Endodermal cell (in vitro differentiated cells): ENCODE results near the gene ZNF776. TPM values are rescaled to one million over a fixed set of nuclear protein-coding genes. Genes with fewer than 3 reads are reported as not detected.
"Not testable (repeated sequence)": the region's sequence is repeated elsewhere in the genome, so short reads cannot be mapped to it uniquely, and the experiment has no call there.

Experiments
- DNase-seq: peaks from one replicate; pipeline ENCODE4 v3.0.0-alpha.2; 2017
- H3K27ac ChIP-seq: 2 replicates; pipeline ENCODE4 v1.5.1; 2013; ENCODE audit warnings: mild to moderate bottlenecking, low read depth, low read length, moderate library complexity
- H3K27me3 ChIP-seq: 2 replicates; pipeline ENCODE4 v1.6.1; 2013; ENCODE audit warnings: mild to moderate bottlenecking, low read length, moderate library complexity; ENCODE audit not compliant: insufficient read depth, control insufficient read depth, poor library complexity, severe bottlenecking
- H3K36me3 ChIP-seq: 2 replicates; pipeline ENCODE4 v1.7.0; 2013; ENCODE audit warnings: mild to moderate bottlenecking, low read length, moderate library complexity; ENCODE audit not compliant: control insufficient read depth, insufficient read depth
- H3K4me1 ChIP-seq: one replicate; pipeline ENCODE4 v1.7.0; 2013; ENCODE audit warnings: low read length; ENCODE audit not compliant: control insufficient read depth, insufficient read depth
- H3K4me3 ChIP-seq: 2 replicates; pipeline ENCODE4 v1.5.1; 2013; ENCODE audit warnings: mild to moderate bottlenecking, low read length, moderate library complexity
- H3K9ac ChIP-seq: 2 replicates; pipeline ENCODE4 v1.6.1; 2013; ENCODE audit warnings: mild to moderate bottlenecking, low read length, moderate library complexity; ENCODE audit not compliant: poor library complexity, severe bottlenecking; ENCODE audit errors: extremely low read depth
- H3K9me3 ChIP-seq: 2 replicates; pipeline ENCODE4 v1.6.1; 2013; ENCODE audit warnings: mild to moderate bottlenecking, low read length, moderate library complexity; ENCODE audit not compliant: control insufficient read depth
- H3K27ac Mint-ChIP-seq: 2 replicates; pipeline ENCODE4 v1.8.0; 2020; ENCODE audit warnings: mixed read lengths
- H3K27me3 Mint-ChIP-seq: 2 replicates; pipeline ENCODE4 v1.8.0; 2021; ENCODE audit warnings: mild to moderate bottlenecking, mixed read lengths; ENCODE audit not compliant: insufficient read depth
- H3K36me3 Mint-ChIP-seq: 2 replicates; pipeline ENCODE4 v1.8.0; 2020; ENCODE audit warnings: low read depth, mixed read lengths
- H3K4me1 Mint-ChIP-seq: 2 replicates; pipeline ENCODE4 v1.8.0; 2020; ENCODE audit warnings: mixed read lengths
- H3K4me3 Mint-ChIP-seq: 2 replicates; pipeline ENCODE4 v1.8.0; 2020; ENCODE audit warnings: mild to moderate bottlenecking, moderate library complexity, mixed read lengths
- H3K9me3 Mint-ChIP-seq: 2 replicates; pipeline ENCODE4 v1.8.0; 2020; ENCODE audit warnings: mild to moderate bottlenecking, mixed read lengths
- CTCF ChIP-seq: fragments of 200-600 bp; sonication (generic); conservative IDR thresholded peaks from 2 replicates; pipeline ENCODE4 v1.5.0; 2021; ENCODE audit warnings: antibody characterized with exemption, mild to moderate bottlenecking
- WGBS, 2 experiments: methylation state at CpG; one replicate each; pipeline versions ENCODE4 v1.1.5 to v1.1.7; 2013; ENCODE audit warnings: missing lambda C conversion rate in 2 of 2, mixed read lengths in 1 of 2; ENCODE audit not compliant: insufficient coverage in 1 of 2, insufficient read length in 1 of 2; 5-methylcytosine and 5-hydroxymethylcytosine counted together
- total RNA-seq, 2 donors: library from RNA; stranded (reverse); fragmentation: NEBNext Ultra II Directional in 1 of 2; extraction: Animal tissue kit (Norgen Biotek cat#: 25700) in 1 of 2; gene quantifications; 2 replicates in 1 of 2; 3 replicates in 1 of 2; pipeline ENCODE4 v1.2.1, GENCODE V29; 2021

The ZNF776 gene
- total RNA-seq, 2 donors from 2014 or later = 16.2 to 21.4 TPM

GRCh38 chr19:57738320-57738719, 8.3 kb upstream of the ZNF776 start:
- H3K27ac Mint-ChIP-seq, H3K36me3 Mint-ChIP-seq, H3K4me1 Mint-ChIP-seq, H3K9me3 Mint-ChIP-seq, H3K36me3 ChIP-seq, H3K4me1 ChIP-seq, H3K4me3 ChIP-seq, H3K4me3 Mint-ChIP-seq, H3K27ac ChIP-seq, H3K9me3 ChIP-seq, H3K9ac ChIP-seq: not testable (repeated sequence)
- WGBS, 2 experiments = 9 to 16% methylated on average over 4 to 8 of the region's 10 CpGs
- peaks cover 23% of the 10 kb centered on the region for H3K27me3 ChIP-seq
- peaks cover 37% of the 10 kb centered on the region for H3K27me3 Mint-ChIP-seq
- DNase-seq = peak; percentile 74
- peak; percentile 83 for TF ChIP-seq CTCF

- not testable (repeated sequence) for H3K9me3 ChIP-seq, H3K36me3 ChIP-seq, H3K27ac Mint-ChIP-seq, H3K9ac ChIP-seq, DNase-seq, H3K4me3 ChIP-seq, H3K27ac ChIP-seq, H3K4me3 Mint-ChIP-seq, H3K4me1 ChIP-seq, H3K36me3 Mint-ChIP-seq, H3K4me1 Mint-ChIP-seq, H3K9me3 Mint-ChIP-seq
- peaks cover 33% of the 10 kb centered on the region for H3K27me3 Mint-ChIP-seq
- peaks cover 20% of the 10 kb centered on the region for H3K27me3 ChIP-seq
- WGBS, 2 experiments = 93 to 100% methylated on average over 1 to 7 of the region's 7 CpGs
Observed at GRCh38 chr19:57738770-57739169, 7.8 kb upstream of the ZNF776 start.

- Histone ChIP-seq H3K9ac (peak overlapping the region; percentile 92), H3K9me3 (no peaks in the 10 kb centered on the region), H3K27ac (no peak overlapping the region), H3K27me3 (no peaks in the 10 kb centered on the region), H3K4me3 (peak overlapping the region; percentile 99), H3K4me1 (no peaks in the 10 kb centered on the region), H3K36me3 (peaks cover 43% of the 10 kb centered on the region)
- no peak for TF ChIP-seq CTCF
- peaks cover 46% of the 10 kb centered on the region for H3K36me3 Mint-ChIP-seq
- H3K27me3 Mint-ChIP-seq = no peaks in the 10 kb centered on the region
- H3K4me3 Mint-ChIP-seq = peak overlapping the region; percentile 100
- H3K4me1 Mint-ChIP-seq = peaks cover 13% of the 10 kb centered on the region
- no peak for DNase-seq
- peak overlapping the region; percentile 98 for H3K27ac Mint-ChIP-seq
- 0 to 46% methylated on average over 1 to 6 of the region's 6 CpGs for WGBS, 2 experiments
- peaks cover 16% of the 10 kb centered on the region for H3K9me3 Mint-ChIP-seq
Observed at GRCh38 chr19:57747472-57747807, 825 bp downstream of the ZNF776 start.

GRCh38 chr19:57748029-57748428, 1.4 kb downstream of the ZNF776 start:
- Histone ChIP-seq H3K9ac (no peak overlapping the region), H3K9me3 (peaks cover 5% of the 10 kb centered on the region), H3K36me3 (peaks cover 49% of the 10 kb centered on the region), H3K4me3 (peak overlapping the region; percentile 99), H3K4me1 (no peaks in the 10 kb centered on the region), H3K27me3 (no peaks in the 10 kb centered on the region), H3K27ac (no peak overlapping the region)
- Mint-ChIP-seq H3K4me1 (peaks cover 13% of the 10 kb centered on the region), H3K9me3 (peaks cover 21% of the 10 kb centered on the region), H3K27me3 (no peaks in the 10 kb centered on the region), H3K4me3 (peak overlapping the region; percentile 100), H3K36me3 (peaks cover 52% of the 10 kb centered on the region), H3K27ac (no peak overlapping the region)
- no peak for DNase-seq
- no peak for TF ChIP-seq CTCF
- 95 to 96% methylated on average over 2 to 3 of the region's 3 CpGs for WGBS, 2 experiments
